ENCODE measurements around the gene REEP3. TPM values are rescaled to one million over a fixed set of nuclear protein-coding genes. Genes with fewer than 3 reads are reported as not detected.

Gene REEP3
- total and polyA plus RNA-seq, 2 of the 8 experiments (the other 6 are each of a cell fraction or from before 2014, with no cell fraction given), result 5.8 to 31.5 TPM

GRCh38 chr10:63477927-63478326, 43.3 kb upstream of the REEP3 start (continued):
- no peak for TF ChIP-seq RNF2 (IDR thresholded peaks at IDR 0.05; ENCODE audit: borderline replicate concordance, low read depth, low read length, missing control alignments, poor library complexity, severe bottlenecking)

Data from H1 (cell line).